Osteoblast (primary cell): Measurements from ENCODE around the gene BRPF3. TPM values are rescaled to one million over a fixed set of nuclear protein-coding genes. Genes with fewer than 3 reads are reported as not detected.

Experiments
- DNase-seq: peaks from one replicate; pipeline ENCODE4 v3.0.0; 2011; ENCODE audit warnings: low spot score, mixed read lengths; ENCODE audit not compliant: insufficient read length; ENCODE audit errors: missing footprints
- H2AFZ ChIP-seq: 2 replicates; pipeline ENCODE4 v1.6.0; 2011; ENCODE audit warnings: mild to moderate bottlenecking, low read length
- H3K27ac ChIP-seq: 2 replicates; pipeline ENCODE4 v1.5.1; 2011; ENCODE audit warnings: mild to moderate bottlenecking, low read depth, low read length, moderate library complexity
- H3K27me3 ChIP-seq: 2 replicates; pipeline ENCODE4 v1.6.0; 2012; ENCODE audit warnings: mild to moderate bottlenecking, control low read depth, inconsistent platforms, low read length, moderate library complexity; ENCODE audit not compliant: insufficient read depth
- H3K36me3 ChIP-seq: 2 replicates; pipeline ENCODE4 v1.5.1; 2011; ENCODE audit warnings: mild to moderate bottlenecking, low read length, control low read depth, moderate library complexity; ENCODE audit not compliant: insufficient read depth
- H3K4me1 ChIP-seq: 2 replicates; pipeline ENCODE4 v1.5.1; 2011; ENCODE audit warnings: mild to moderate bottlenecking, low read length, control low read depth, moderate library complexity; ENCODE audit not compliant: insufficient read depth
- H3K4me2 ChIP-seq: 2 replicates; pipeline ENCODE4 v1.6.0; 2011; ENCODE audit warnings: mild to moderate bottlenecking, low read length; ENCODE audit not compliant: insufficient read depth
- H3K4me3 ChIP-seq: fragments of 200-600 bp; sonication (generic); 3 replicates; pipeline ENCODE4 v1.5.1; 2012; ENCODE audit warnings: mild to moderate bottlenecking, low read length, inconsistent platforms; ENCODE audit not compliant: insufficient read depth
- H3K79me2 ChIP-seq: 2 replicates; pipeline ENCODE4 v1.6.0; 2012; ENCODE audit warnings: mild to moderate bottlenecking, low read length, control low read depth, inconsistent platforms; ENCODE audit not compliant: insufficient read depth
- H3K9me3 ChIP-seq: 2 replicates; pipeline ENCODE4 v1.5.1; 2011; ENCODE audit warnings: low read depth, low read length, control low read depth
- H4K20me1 ChIP-seq: 2 replicates; pipeline ENCODE4 v1.6.0; 2012; ENCODE audit warnings: mild to moderate bottlenecking, low read length, control low read depth; ENCODE audit not compliant: insufficient read depth
- CTCF ChIP-seq: IDR thresholded peaks from 2 replicates; pipeline ENCODE4 v1.5.1; 2011; ENCODE audit warnings: mild to moderate bottlenecking, low read depth, low read length, moderate library complexity; ENCODE audit errors: extremely low read depth
- total RNA-seq: library from RNA; depleted of rRNA; stranded (reverse); fragments of >200 nt; gene quantifications from 2 replicates; pipeline ENCODE4 v1.2.3, GENCODE V29; 2012

Gene BRPF3
- total RNA-seq, 1 donor, result 18.8 TPM

DNA sequence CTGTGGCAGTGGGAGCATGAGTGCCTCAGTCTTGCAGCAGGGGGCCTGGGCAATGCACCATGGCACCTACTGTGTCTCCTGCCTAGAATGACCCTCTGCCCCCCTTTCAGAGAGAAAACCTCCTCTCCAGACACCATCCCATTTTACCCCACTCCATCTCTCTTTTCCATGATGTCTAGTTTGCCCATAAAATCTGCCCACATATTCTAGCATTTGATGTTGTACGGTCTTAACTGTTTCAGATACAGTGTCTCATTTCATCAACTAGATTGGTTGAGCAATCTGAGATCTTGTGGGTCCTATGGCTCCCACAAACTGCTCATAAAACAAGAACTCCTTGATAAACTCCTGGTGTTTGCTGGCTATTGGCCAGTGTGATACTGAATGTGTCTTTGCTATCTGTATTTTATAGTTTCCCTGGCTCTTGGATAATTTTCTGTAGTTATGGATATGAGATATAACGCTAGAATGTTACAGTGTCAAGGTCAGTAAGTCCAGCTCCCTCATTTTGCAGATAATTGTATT is 81.5 kb downstream of the BRPF3 start:
- no peaks in the 10 kb centered on the region for H3K9me3 ChIP-seq
- no peak overlapping the region for H3K4me2 ChIP-seq
- TF ChIP-seq CTCF, result no peak
- H3K27ac ChIP-seq, result no peak overlapping the region
- DNase-seq, result no peak
- H3K27me3 ChIP-seq, result peaks cover 64% of the 10 kb centered on the region
- H3K4me1 ChIP-seq, result no peaks in the 10 kb centered on the region
- H3K79me2 ChIP-seq, result no peaks in the 10 kb centered on the region
- H4K20me1 ChIP-seq, result no peaks in the 10 kb centered on the region
- H2AFZ ChIP-seq, result no peak overlapping the region
- no peaks in the 10 kb centered on the region for H3K36me3 ChIP-seq
- no peak overlapping the region for H3K4me3 ChIP-seq

- H3K79me2 ChIP-seq, result no peaks in the 10 kb centered on the region
- H3K27me3 ChIP-seq, result peaks cover 64% of the 10 kb centered on the region
- H2AFZ ChIP-seq, result no peak overlapping the region
- no peaks in the 10 kb centered on the region for H4K20me1 ChIP-seq
- no peaks in the 10 kb centered on the region for H3K4me1 ChIP-seq
- no peak overlapping the region for H3K27ac ChIP-seq
- DNase-seq, result no peak
- H3K36me3 ChIP-seq, result no peaks in the 10 kb centered on the region
- H3K9me3 ChIP-seq, result no peaks in the 10 kb centered on the region
- no peak overlapping the region for H3K4me3 ChIP-seq
- no peak overlapping the region for H3K4me2 ChIP-seq
- no peak for TF ChIP-seq CTCF
Measured at GRCh38 chr6:36280467-36280866, 83.9 kb downstream of the BRPF3 start.

DNA sequence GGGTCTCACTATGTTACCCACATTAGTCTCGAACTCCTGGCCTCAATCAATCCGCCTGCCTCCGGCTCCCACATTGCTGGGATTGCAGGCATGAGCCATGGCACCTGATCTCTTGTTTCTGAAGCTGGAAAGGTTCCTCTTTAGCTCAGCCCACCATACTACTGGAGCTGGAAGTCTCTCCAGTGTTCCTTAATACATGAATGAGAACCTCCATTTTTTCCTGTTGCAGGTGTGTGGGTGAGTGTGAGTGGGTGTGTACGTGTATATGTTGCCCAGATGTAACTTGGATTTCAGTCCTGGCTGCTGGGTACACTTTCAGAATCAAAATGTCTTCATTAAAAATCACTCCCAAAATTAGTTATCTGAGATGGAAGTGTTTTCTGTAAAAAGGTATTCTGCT is 84.4 kb downstream of the BRPF3 start:
- no peaks in the 10 kb centered on the region for H3K4me1 ChIP-seq
- no peak overlapping the region for H3K4me3 ChIP-seq

More for the DNA sequence above, 84.4 kb downstream of the BRPF3 start:
- Histone ChIP-seq H3K79me2 (no peaks in the 10 kb centered on the region), H3K27ac (no peak overlapping the region), H3K9me3 (no peaks in the 10 kb centered on the region), H3K36me3 (no peaks in the 10 kb centered on the region), H2AFZ (no peak overlapping the region), H4K20me1 (no peaks in the 10 kb centered on the region), H3K27me3 (peaks cover 66% of the 10 kb centered on the region), H3K4me2 (no peak overlapping the region)
- TF ChIP-seq CTCF, result no peak
- DNase-seq, result no peak

Other genes with a start within 250 kb of the BRPF3 start
- under 0.01 TPM in 1 of 2 replicates, not detected in the other for gene SLC26A8, start 172.1 kb upstream of the BRPF3 start, total RNA-seq
- 86.0 and 90.5 TPM in 2 replicates for gene MAPK14, start 168.9 kb upstream of the BRPF3 start, total RNA-seq
- gene MAPK13, start 66.2 kb upstream of the BRPF3 start, total RNA-seq, result 4.3 and 6.8 TPM in 2 replicates
- under 0.01 TPM in 1 of 2 replicates, not detected in the other for gene PNPLA1, start 73.3 kb downstream of the BRPF3 start, total RNA-seq
- gene BNIP5, start 140.1 kb downstream of the BRPF3 start, total RNA-seq, result not detected in 2 replicates
- 3.3 and 3.5 TPM in 2 replicates for gene ETV7, start 190.9 kb downstream of the BRPF3 start, total RNA-seq
- gene PXT1, start 246.1 kb downstream of the BRPF3 start, total RNA-seq, result under 0.01 TPM in 1 of 2 replicates, not detected in the other
- 182 and 210 TPM in 2 replicates for gene KCTD20, start 246.3 kb downstream of the BRPF3 start, total RNA-seq